ENCODE data around the gene HID1.
A peak's percentile ranks its signal among the peaks of the same experiment; 100 is the strongest.

The HID1 gene

GRCh38 chr17:74998783-74999182 lies 26.2 kb upstream of the HID1 start:
- no peak for DNase-seq (ENCODE audit: low read depth)
- H3K4me3 ChIP-seq (ENCODE audit: low read depth, low read length), result no peak overlapping the region
- TF ChIP-seq, protein P1, sequence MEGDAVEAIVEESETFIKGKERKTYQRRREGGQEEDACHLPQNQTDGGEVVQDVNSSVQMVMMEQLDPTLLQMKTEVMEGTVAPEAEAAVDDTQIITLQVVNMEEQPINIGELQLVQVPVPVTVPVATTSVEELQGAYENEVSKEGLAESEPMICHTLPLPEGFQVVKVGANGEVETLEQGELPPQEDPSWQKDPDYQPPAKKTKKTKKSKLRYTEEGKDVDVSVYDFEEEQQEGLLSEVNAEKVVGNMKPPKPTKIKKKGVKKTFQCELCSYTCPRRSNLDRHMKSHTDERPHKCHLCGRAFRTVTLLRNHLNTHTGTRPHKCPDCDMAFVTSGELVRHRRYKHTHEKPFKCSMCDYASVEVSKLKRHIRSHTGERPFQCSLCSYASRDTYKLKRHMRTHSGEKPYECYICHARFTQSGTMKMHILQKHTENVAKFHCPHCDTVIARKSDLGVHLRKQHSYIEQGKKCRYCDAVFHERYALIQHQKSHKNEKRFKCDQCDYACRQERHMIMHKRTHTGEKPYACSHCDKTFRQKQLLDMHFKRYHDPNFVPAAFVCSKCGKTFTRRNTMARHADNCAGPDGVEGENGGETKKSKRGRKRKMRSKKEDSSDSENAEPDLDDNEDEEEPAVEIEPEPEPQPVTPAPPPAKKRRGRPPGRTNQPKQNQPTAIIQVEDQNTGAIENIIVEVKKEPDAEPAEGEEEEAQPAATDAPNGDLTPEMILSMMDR (IDR thresholded peaks at IDR 0.05; ENCODE audit: insufficient read depth, low read depth, low read length, missing control alignments), result no peak

- TF ChIP-seq, protein P1 (IDR thresholded peaks at IDR 0.05; ENCODE audit: insufficient read depth, low read depth, low read length, missing control alignments), result no peak
- no peak overlapping the region for H3K4me3 ChIP-seq (ENCODE audit: low read depth, low read length)
- no peak for DNase-seq (ENCODE audit: low read depth)
These were observed 23.3 kb upstream of the HID1 start for GRCh38 chr17:74995847-74996246.

DNA sequence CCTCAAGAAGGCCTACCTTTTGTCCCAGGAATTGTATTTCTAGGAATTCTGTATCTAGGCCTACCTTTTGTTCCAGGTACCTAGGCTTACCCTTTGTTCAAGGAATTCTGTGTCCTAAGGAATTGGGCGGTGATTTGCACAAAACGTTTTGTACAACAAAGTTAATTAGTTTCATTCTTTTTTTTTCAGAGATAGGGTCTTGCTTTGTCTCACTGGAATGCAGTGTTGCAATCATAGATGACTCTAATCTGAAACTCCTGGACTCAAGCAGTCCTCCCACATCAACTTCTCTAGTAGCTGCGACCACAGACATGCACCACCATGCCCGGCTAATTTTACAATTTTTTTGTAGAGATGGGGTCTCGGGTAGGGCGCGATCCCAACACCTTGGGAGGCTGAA lies 21.9 kb upstream of the HID1 start:
- TF ChIP-seq, protein P1 (IDR thresholded peaks at IDR 0.05; ENCODE audit: insufficient read depth, low read depth, low read length, missing control alignments), result no peak
- DNase-seq (ENCODE audit: low read depth), result no peak
- no peak overlapping the region for H3K4me3 ChIP-seq (ENCODE audit: low read depth, low read length)

GRCh38 chr17:74992223-74992622 lies 19.7 kb upstream of the HID1 start:
- no peak for DNase-seq (ENCODE audit: low read depth)
- H3K4me3 ChIP-seq (ENCODE audit: low read depth, low read length), result no peak overlapping the region
- TF ChIP-seq, protein P1 (IDR thresholded peaks at IDR 0.05; ENCODE audit: insufficient read depth, low read depth, low read length, missing control alignments), result no peak

DNA sequence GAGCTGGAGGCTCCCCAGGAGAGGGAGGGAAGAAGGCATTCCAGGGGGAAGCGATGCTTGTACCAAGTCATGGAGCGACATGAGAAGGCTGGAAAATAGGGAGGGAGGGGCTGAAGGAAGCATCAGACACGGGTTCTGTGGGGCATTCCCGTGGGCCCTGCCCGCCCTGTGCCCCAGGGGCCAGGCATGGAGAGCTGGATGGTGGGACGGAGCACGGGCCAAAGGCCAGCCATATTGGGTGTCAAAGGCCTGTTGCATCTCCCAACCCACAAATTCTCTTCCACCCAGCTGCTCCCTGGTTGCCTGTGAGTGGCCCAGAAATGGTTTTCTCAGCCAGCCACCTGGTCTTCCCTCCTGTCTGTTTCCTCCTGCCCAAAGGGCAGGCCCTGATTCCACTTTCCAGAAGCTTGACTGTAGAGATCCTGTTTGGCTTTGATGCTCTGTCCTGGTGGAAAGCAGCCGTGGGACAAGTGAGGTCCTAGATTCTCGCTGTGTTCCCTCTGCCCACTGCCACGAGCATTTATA lies 18.1 kb upstream of the HID1 start:
- TF ChIP-seq, protein P1 (IDR thresholded peaks at IDR 0.05; ENCODE audit: insufficient read depth, low read depth, low read length, missing control alignments), result no peak
- H3K4me3 ChIP-seq (ENCODE audit: low read depth, low read length), result no peak overlapping the region
- DNase-seq (ENCODE audit: low read depth), result no peak

GRCh38 chr17:74987909-74988711 lies 15.6 kb upstream of the HID1 start:
- peak overlapping the region; percentile 27; the same call in 1 of the 2 replicates for H3K4me3 ChIP-seq (ENCODE audit: low read depth, low read length)
- TF ChIP-seq, protein P1 (IDR thresholded peaks at IDR 0.05; ENCODE audit: insufficient read depth, low read depth, low read length, missing control alignments), result no peak
- no peak for DNase-seq (ENCODE audit: low read depth)

Data from GM12865 (cell line).